Neural cell (in vitro differentiated cells): ENCODE measurements around the gene SBSN. TPM values are rescaled to one million over a fixed set of nuclear protein-coding genes. Genes with fewer than 3 reads are reported as not detected.

Experiments used
- H2AFZ ChIP-seq: fragments of 200-600, 300-800 bp; sonication (generic), shearing (Covaris generic); 2 replicates; pipeline ENCODE4 v1.6.0; 2014; ENCODE audit warnings: low read depth, mild to moderate bottlenecking, antibody characterized with exemption, low read length, moderate library complexity
- H3F3A ChIP-seq: fragments of 200-600 bp; shearing (Covaris generic); 2 replicates; pipeline ENCODE4 v1.6.1; 2016; ENCODE audit warnings: mild to moderate bottlenecking, moderate library complexity, mixed read lengths, antibody characterized with exemption, low read length; ENCODE audit not compliant: insufficient read depth, poor library complexity, severe bottlenecking
- H3K27ac ChIP-seq: fragments of 200-600, 300-800 bp; sonication (generic), shearing (Covaris generic); 2 replicates; pipeline ENCODE4 v1.5.1; 2014; ENCODE audit warnings: mild to moderate bottlenecking, low read length, moderate library complexity
- H3K27me3 ChIP-seq: fragments of 300-800, 200-600 bp; sonication (generic), shearing (Covaris generic); 2 replicates; pipeline ENCODE4 v1.6.0; 2014; ENCODE audit warnings: mild to moderate bottlenecking, low read depth, low read length, moderate library complexity; ENCODE audit not compliant: insufficient read depth
- H3K36me3 ChIP-seq: fragments of 300-800, 200-600 bp; sonication (generic), shearing (Covaris generic); 2 replicates; pipeline ENCODE4 v1.5.1; 2014; ENCODE audit warnings: mild to moderate bottlenecking, antibody characterized with exemption, low read length, moderate library complexity; ENCODE audit not compliant: insufficient read depth
- H3K4me2 ChIP-seq: fragments of 300-800, 200-600 bp; sonication (generic), shearing (Covaris generic); 2 replicates; pipeline ENCODE4 v1.6.0; 2014; ENCODE audit warnings: mild to moderate bottlenecking, low read length
- H3K4me3 ChIP-seq: fragments of 300-800, 200-600 bp; sonication (generic), shearing (Covaris generic); 2 replicates; pipeline ENCODE4 v1.5.1; 2014; ENCODE audit warnings: mild to moderate bottlenecking, low read length, moderate library complexity
- H3K79me2 ChIP-seq: fragments of 200-600 bp; shearing (Covaris generic); replicated peaks from 2 replicates; pipeline ENCODE4 v1.6.0; 2014; ENCODE audit warnings: mild to moderate bottlenecking, low read length, moderate library complexity; ENCODE audit not compliant: insufficient read depth
- H3K9ac ChIP-seq: fragments of 300-800, 200-600 bp; sonication (generic), shearing (Covaris generic); 2 replicates; pipeline ENCODE4 v1.6.1; 2016; ENCODE audit warnings: mild to moderate bottlenecking, low read length, mixed read lengths
- H3K9me2 ChIP-seq: fragments of 200-600 bp; shearing (Covaris generic); 2 replicates; pipeline ENCODE4 v1.6.1; 2016; ENCODE audit warnings: mild to moderate bottlenecking, low read length, mixed read lengths; ENCODE audit not compliant: insufficient read depth
- H3K9me3 ChIP-seq: fragments of 200-600, 300-800 bp; sonication (generic), shearing (Covaris generic); 2 replicates; pipeline ENCODE4 v1.6.1; 2016; ENCODE audit warnings: mild to moderate bottlenecking, mixed run types, low read length, moderate library complexity, mixed read lengths
- H4K20me1 ChIP-seq: fragments of 200-600 bp; shearing (Covaris generic); 2 replicates; pipeline ENCODE4 v1.6.1; 2016; ENCODE audit warnings: mild to moderate bottlenecking, mixed run types; ENCODE audit not compliant: insufficient read depth
- CTCF ChIP-seq: fragments of 450-650 bp; IDR thresholded peaks from 2 replicates; pipeline ENCODE4 v1.5.1; 2014; ENCODE audit warnings: antibody characterized with exemption, mild to moderate bottlenecking, moderate library complexity; ENCODE audit not compliant: poor library complexity, severe bottlenecking
- EP300 ChIP-seq: fragments of 450-650 bp; conservative IDR thresholded peaks from 2 replicates; pipeline ENCODE4 v1.6.1; 2014; ENCODE audit warnings: antibody characterized with exemption, mild to moderate bottlenecking, moderate library complexity; ENCODE audit not compliant: poor library complexity, severe bottlenecking
- EZH2 ChIP-seq: fragments of 200-600, 300-800 bp; shearing (Covaris generic), sonication (generic); IDR thresholded peaks from 2 replicates; pipeline ENCODE4 v1.6.1; 2014; ENCODE audit warnings: antibody characterized with exemption, low read length, borderline replicate concordance, mild to moderate bottlenecking; ENCODE audit not compliant: insufficient read depth, poor library complexity, severe bottlenecking
- MXI1 ChIP-seq: fragments of 450-650 bp; conservative IDR thresholded peaks from 2 replicates; pipeline ENCODE4 v1.6.1; 2014; ENCODE audit warnings: antibody characterized with exemption, mild to moderate bottlenecking; ENCODE audit not compliant: poor library complexity, severe bottlenecking
- RAD21 ChIP-seq: fragments of 450-650 bp; conservative IDR thresholded peaks from 2 replicates; pipeline ENCODE4 v1.6.1; 2014; ENCODE audit warnings: antibody characterized with exemption, mild to moderate bottlenecking, moderate library complexity
- polyA plus RNA-seq: library from polyadenylated mRNA; depleted of rRNA; stranded (reverse); fragments of >200 nt; gene quantifications from 2 replicates; pipeline ENCODE4 v1.2.3, GENCODE V29; 2014
- TF ChIP-seq, protein P1 (sequence below): IDR thresholded peaks from 2 replicates; pipeline ENCODE4 v1.6.1; 2012; ENCODE audit warnings: borderline replicate concordance

SBSN gene
- polyA plus RNA-seq, 1 donor from 2014 or later, result not detected

GRCh38 chr19:35554076-35554475 lies 26.0 kb upstream of the SBSN start:
- H3K9me2 ChIP-seq, result no peaks in the 10 kb centered on the region
- TF ChIP-seq CTCF, result no peak
- TF ChIP-seq EZH2, result no peak
- H3K27me3 ChIP-seq, result peaks cover 18% of the 10 kb centered on the region
- no peak overlapping the region for H3K9ac ChIP-seq
- no peak overlapping the region for H3K4me2 ChIP-seq
- H3F3A ChIP-seq, result no peaks in the 10 kb centered on the region
- no peaks in the 10 kb centered on the region for H4K20me1 ChIP-seq
- no peak overlapping the region for H2AFZ ChIP-seq
- no peaks in the 10 kb centered on the region for H3K36me3 ChIP-seq
- H3K4me3 ChIP-seq, result no peak overlapping the region
- no peaks in the 10 kb centered on the region for H3K9me3 ChIP-seq
- no peak overlapping the region for H3K27ac ChIP-seq
- no peaks in the 10 kb centered on the region for H3K79me2 ChIP-seq

GRCh38 chr19:35553385-35554000 lies 25.4 kb upstream of the SBSN start:
- H3K9me2 ChIP-seq, result no peaks in the 10 kb centered on the region
- no peak overlapping the region for H3K9ac ChIP-seq
- H3K4me3 ChIP-seq, result no peak overlapping the region
- H3K36me3 ChIP-seq, result no peaks in the 10 kb centered on the region
- H3K27ac ChIP-seq, result no peak overlapping the region
- H4K20me1 ChIP-seq, result no peaks in the 10 kb centered on the region
- H3K27me3 ChIP-seq, result peaks cover 13% of the 10 kb centered on the region
- no peaks in the 10 kb centered on the region for H3F3A ChIP-seq
- no peaks in the 10 kb centered on the region for H3K9me3 ChIP-seq
- H3K79me2 ChIP-seq, result no peaks in the 10 kb centered on the region
- TF ChIP-seq EZH2, result no peak
- TF ChIP-seq RAD21, result no peak
- TF ChIP-seq EP300, result no peak
- no peak for TF ChIP-seq MXI1
- TF ChIP-seq CTCF, result no peak
- TF ChIP-seq, protein P1, sequence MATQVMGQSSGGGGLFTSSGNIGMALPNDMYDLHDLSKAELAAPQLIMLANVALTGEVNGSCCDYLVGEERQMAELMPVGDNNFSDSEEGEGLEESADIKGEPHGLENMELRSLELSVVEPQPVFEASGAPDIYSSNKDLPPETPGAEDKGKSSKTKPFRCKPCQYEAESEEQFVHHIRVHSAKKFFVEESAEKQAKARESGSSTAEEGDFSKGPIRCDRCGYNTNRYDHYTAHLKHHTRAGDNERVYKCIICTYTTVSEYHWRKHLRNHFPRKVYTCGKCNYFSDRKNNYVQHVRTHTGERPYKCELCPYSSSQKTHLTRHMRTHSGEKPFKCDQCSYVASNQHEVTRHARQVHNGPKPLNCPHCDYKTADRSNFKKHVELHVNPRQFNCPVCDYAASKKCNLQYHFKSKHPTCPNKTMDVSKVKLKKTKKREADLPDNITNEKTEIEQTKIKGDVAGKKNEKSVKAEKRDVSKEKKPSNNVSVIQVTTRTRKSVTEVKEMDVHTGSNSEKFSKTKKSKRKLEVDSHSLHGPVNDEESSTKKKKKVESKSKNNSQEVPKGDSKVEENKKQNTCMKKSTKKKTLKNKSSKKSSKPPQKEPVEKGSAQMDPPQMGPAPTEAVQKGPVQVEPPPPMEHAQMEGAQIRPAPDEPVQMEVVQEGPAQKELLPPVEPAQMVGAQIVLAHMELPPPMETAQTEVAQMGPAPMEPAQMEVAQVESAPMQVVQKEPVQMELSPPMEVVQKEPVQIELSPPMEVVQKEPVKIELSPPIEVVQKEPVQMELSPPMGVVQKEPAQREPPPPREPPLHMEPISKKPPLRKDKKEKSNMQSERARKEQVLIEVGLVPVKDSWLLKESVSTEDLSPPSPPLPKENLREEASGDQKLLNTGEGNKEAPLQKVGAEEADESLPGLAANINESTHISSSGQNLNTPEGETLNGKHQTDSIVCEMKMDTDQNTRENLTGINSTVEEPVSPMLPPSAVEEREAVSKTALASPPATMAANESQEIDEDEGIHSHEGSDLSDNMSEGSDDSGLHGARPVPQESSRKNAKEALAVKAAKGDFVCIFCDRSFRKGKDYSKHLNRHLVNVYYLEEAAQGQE, result no peak
- H3K4me2 ChIP-seq, result no peak overlapping the region
- H2AFZ ChIP-seq, result no peak overlapping the region
